NT2/D1 (cell line): ENCODE data around the gene EXOC3L4.

Experiments
- DNase-seq: peaks from one replicate; pipeline ENCODE4 v3.0.0-alpha.2; 2011; ENCODE audit warnings: low read depth, low spot score
- H3K27me3 ChIP-seq: 2 replicates; pipeline ENCODE4 v1.6.0; 2011; ENCODE audit warnings: mild to moderate bottlenecking; ENCODE audit not compliant: insufficient read length, insufficient read depth
- H3K36me3 ChIP-seq: 2 replicates; pipeline ENCODE4 v1.6.1; 2011; ENCODE audit warnings: mild to moderate bottlenecking, low read length, mixed read lengths; ENCODE audit not compliant: insufficient read depth, insufficient read length
- H3K4me1 ChIP-seq: 2 replicates; pipeline ENCODE4 v1.5.1; 2011; ENCODE audit not compliant: insufficient read depth, insufficient read length
- H3K4me3 ChIP-seq: 2 replicates; pipeline ENCODE4 v1.5.1; 2011; ENCODE audit warnings: low read depth; ENCODE audit not compliant: insufficient read length
- H3K9ac ChIP-seq: 2 replicates; pipeline ENCODE4 v1.6.0; 2011; ENCODE audit warnings: low read depth; ENCODE audit not compliant: insufficient read length
- H3K9me3 ChIP-seq: 2 replicates; pipeline ENCODE4 v1.5.1; 2011; ENCODE audit warnings: mild to moderate bottlenecking, low read length; ENCODE audit not compliant: insufficient read depth
- SUZ12 ChIP-seq: IDR thresholded peaks from 2 replicates; pipeline ENCODE4 v1.6.1; 2011; ENCODE audit not compliant: insufficient read length, insufficient read depth; ENCODE audit errors: extremely low read depth
- YY1 ChIP-seq: IDR thresholded peaks from 2 replicates; pipeline ENCODE4 v1.6.1; 2011; ENCODE audit not compliant: insufficient read length, insufficient read depth
- ZNF274 ChIP-seq: IDR thresholded peaks from 2 replicates; pipeline ENCODE4 v1.6.1; 2011; ENCODE audit warnings: mild to moderate bottlenecking, low read depth, low read length

EXOC3L4 gene

DNA sequence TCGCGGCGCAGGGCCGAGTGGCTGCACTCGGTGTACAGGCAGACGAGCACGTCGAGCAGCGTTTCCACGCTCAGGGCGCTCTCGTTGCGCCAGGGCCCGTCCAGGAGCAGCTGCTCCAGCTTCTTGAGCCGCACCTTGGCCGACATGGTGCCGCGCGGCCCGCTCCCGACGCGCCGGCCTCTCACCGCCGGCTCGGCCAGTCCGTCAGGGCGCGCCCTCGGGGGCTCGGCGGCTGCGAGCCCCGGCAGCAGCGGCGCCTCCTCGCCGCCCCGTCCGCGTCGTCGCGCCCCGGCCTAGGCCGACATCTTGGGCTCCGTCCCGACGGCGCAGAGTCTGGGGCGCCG, 37.5 kb upstream of the EXOC3L4 start:
- H3K4me3 ChIP-seq: peak overlapping the region; percentile 96
- H3K9me3 ChIP-seq: no peaks in the 10 kb centered on the region
- no peak for DNase-seq
- peaks cover 9% of the 10 kb centered on the region for H3K36me3 ChIP-seq
- H3K9ac ChIP-seq: peak overlapping the region; percentile 94
- no peaks in the 10 kb centered on the region for H3K27me3 ChIP-seq
- peaks cover 3% of the 10 kb centered on the region for H3K4me1 ChIP-seq
- TF ChIP-seq ZNF274 (no peak), SUZ12 (no peak), YY1 (no peak)

DNA sequence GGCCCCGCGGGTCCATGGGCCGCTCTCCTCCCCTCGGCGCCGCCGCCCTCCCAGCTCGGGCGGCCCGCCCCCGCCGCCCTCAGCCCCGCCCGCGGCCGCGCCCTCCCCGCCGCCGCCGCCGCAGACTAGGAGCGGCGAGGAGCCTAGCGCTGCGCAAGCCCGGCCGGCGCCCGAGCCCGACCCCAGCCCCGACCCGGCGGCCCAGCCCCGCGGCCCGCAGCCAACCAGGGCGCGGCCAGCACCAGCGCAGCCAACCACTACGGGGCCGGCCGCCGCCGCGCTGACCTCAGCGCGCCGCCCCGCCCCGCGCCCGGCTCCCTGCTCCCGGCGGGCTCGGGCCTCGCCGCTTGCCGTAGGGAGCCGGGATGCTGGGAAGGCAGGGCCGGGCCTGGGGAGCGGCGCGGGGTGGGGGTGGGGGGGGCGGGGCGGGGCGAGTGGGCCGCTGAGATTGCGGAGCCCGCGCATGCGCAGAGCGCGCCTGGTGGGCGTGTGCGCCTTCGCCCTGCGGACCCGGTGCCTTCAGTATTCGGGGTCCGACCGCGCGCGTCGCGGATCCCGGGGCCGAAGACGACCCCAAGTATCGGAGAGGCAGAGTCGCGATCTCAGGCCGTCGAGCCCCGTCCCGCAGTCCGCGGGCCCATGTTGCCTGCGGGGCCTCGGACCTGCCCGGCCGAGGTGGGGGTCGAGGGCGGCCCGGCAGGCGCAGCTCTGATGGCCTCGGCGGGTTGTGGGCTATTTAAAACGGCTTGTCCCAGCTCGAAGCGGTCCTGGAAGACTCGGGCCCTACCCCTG, 37.0 kb upstream of the EXOC3L4 start, which contains the start of gene CDC42BPB:
Gene CDC42BPB, minus strand, starts transcription at position 178 of the 792 bp plus-strand sequence. CDS start 376 bp downstream, outside the sequence.
- Histone ChIP-seq H3K4me3 (peak within 1 kb of the TSS; percentile 96), H3K36me3 (peaks cover 6% of the 10 kb centered on the region), H3K9ac (peak within 1 kb of the TSS; percentile 94), H3K27me3 (no peaks in the 10 kb centered on the region), H3K4me1 (peaks cover 3% of the 10 kb centered on the region), H3K9me3 (no peaks in the 10 kb centered on the region)
- DNase-seq: peak; percentile 67
- no peak for TF ChIP-seq SUZ12
- no peak for TF ChIP-seq YY1
- TF ChIP-seq ZNF274: no peak

- H3K4me1 ChIP-seq: peaks cover 3% of the 10 kb centered on the region
- H3K9me3 ChIP-seq: no peaks in the 10 kb centered on the region
- no peaks in the 10 kb centered on the region for H3K27me3 ChIP-seq
- peak overlapping the region; percentile 86 for H3K9ac ChIP-seq
- no peak for TF ChIP-seq SUZ12
- no peak for TF ChIP-seq ZNF274
- no peak for DNase-seq
- peaks cover 3% of the 10 kb centered on the region for H3K36me3 ChIP-seq
- peak overlapping the region; percentile 73 for H3K4me3 ChIP-seq
Measured at GRCh38 chr14:103058164-103059055, 36.1 kb upstream of the EXOC3L4 start.

DNA sequence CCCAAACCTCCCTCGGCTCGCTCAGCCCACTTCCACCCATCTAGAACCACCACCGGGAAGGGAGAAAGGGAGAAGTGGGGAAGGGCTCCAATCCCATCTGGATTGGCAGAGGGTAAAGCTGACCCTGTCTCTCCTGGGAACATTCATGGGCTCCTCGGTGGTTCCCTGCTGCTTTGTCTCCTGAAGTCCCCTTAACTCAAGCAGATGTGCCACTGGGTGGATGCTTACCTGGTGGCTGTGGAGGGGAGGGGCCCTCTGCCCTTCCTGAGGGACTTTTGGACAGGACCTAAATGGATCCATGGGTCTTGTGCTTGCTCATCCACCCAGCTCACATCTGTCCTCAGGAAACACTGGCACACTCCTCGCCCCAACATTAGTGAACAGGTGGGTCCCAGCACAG, 35.0 kb upstream of the EXOC3L4 start:
- H3K36me3 ChIP-seq: peaks cover 3% of the 10 kb centered on the region
- H3K9me3 ChIP-seq: no peaks in the 10 kb centered on the region
- H3K9ac ChIP-seq: no peak overlapping the region
- no peaks in the 10 kb centered on the region for H3K27me3 ChIP-seq
- peaks cover 3% of the 10 kb centered on the region for H3K4me1 ChIP-seq
- DNase-seq: no peak
- TF ChIP-seq ZNF274 (no peak), YY1 (no peak), SUZ12 (no peak)
- H3K4me3 ChIP-seq: no peak overlapping the region

GRCh38 chr14:103061482-103061976, 33.0 kb upstream of the EXOC3L4 start:
- Histone ChIP-seq H3K36me3 (no peaks in the 10 kb centered on the region), H3K27me3 (no peaks in the 10 kb centered on the region), H3K4me1 (peaks cover 6% of the 10 kb centered on the region), H3K9ac (no peak overlapping the region), H3K9me3 (no peaks in the 10 kb centered on the region), H3K4me3 (no peak overlapping the region)
- no peak for TF ChIP-seq SUZ12
- TF ChIP-seq ZNF274: no peak
- no peak for TF ChIP-seq YY1
- DNase-seq: no peak

DNA sequence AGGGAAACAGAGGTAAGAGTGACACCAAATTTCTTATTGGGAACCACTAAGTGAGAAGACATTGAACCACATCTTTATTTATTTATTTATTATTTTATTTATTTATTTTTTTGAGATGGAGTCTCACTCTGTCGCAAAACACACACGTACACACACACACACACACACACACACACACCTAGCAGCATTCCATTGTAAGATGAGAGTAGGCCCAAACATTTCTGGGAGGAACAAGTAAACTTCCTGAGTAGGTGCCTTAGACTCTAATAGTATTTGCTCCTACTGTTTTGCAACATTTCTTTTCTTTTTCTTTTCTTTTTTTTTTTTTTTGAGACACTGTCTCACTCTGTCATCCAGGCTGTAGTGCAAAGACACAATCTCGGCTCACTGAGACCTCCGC, 30.1 kb upstream of the EXOC3L4 start:
- Histone ChIP-seq H3K9ac (no peak overlapping the region), H3K9me3 (no peaks in the 10 kb centered on the region), H3K27me3 (no peaks in the 10 kb centered on the region), H3K4me1 (peaks cover 10% of the 10 kb centered on the region), H3K4me3 (no peak overlapping the region), H3K36me3 (no peaks in the 10 kb centered on the region)
- no peak for DNase-seq
- TF ChIP-seq YY1: no peak
- no peak for TF ChIP-seq SUZ12
- TF ChIP-seq ZNF274: no peak

DNA sequence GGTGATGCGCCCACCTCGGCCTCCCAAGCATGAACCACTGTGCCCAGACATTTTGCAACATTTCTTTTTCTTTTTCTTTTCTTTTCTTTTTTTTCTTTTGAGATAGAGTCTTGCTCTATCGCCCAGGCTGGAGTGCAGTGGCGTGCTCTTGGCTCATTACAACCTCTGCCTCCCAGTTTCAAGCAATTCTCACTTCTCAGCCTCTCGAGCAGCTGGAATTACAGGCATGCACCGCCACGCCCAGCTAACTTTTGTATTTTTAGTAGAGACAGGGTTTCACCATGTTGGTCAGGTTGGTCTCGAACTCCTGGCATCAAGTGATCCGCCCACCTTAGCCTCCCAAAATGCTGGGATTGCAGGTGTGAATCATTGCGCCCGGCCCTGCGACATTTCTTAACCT, 29.5 kb upstream of the EXOC3L4 start:
- no peak for DNase-seq

More for the DNA sequence above, 29.5 kb upstream of the EXOC3L4 start:
- H3K4me3 ChIP-seq: no peak overlapping the region
- H3K27me3 ChIP-seq: no peaks in the 10 kb centered on the region
- no peak for TF ChIP-seq YY1
- no peak for TF ChIP-seq SUZ12
- TF ChIP-seq ZNF274: no peak
- peaks cover 7% of the 10 kb centered on the region for H3K4me1 ChIP-seq
- H3K36me3 ChIP-seq: no peaks in the 10 kb centered on the region
- H3K9me3 ChIP-seq: no peaks in the 10 kb centered on the region
- H3K9ac ChIP-seq: no peak overlapping the region
